ENCODE results near the gene KMT2E. TPM values are rescaled to one million over a fixed set of nuclear protein-coding genes. Genes with fewer than 3 reads are reported as not detected.

Gene KMT2E
- total RNA-seq, 4 donors from 2014 or later: 96.9 to 156 (median 110) TPM

- TF ChIP-seq CTCF (IDR thresholded peaks at IDR 0.05; ENCODE audit: low read depth): no peak
Observed at GRCh38 chr7:104984585-104985258, 29.3 kb upstream of the KMT2E start.

- no peak for TF ChIP-seq CTCF (IDR thresholded peaks at IDR 0.05; ENCODE audit: low read depth)
Observed at GRCh38 chr7:104985259-104985617, 28.8 kb upstream of the KMT2E start.

- no peak for TF ChIP-seq CTCF (IDR thresholded peaks at IDR 0.05; ENCODE audit: low read depth)
Observed at GRCh38 chr7:104986628-104987259, 27.3 kb upstream of the KMT2E start.

- no peak for TF ChIP-seq CTCF (IDR thresholded peaks at IDR 0.05; ENCODE audit: low read depth)
Observed at GRCh38 chr7:104990983-104991382, 23.0 kb upstream of the KMT2E start.

GRCh38 chr7:104992306-104992705 is 21.7 kb upstream of the KMT2E start:
- TF ChIP-seq CTCF (IDR thresholded peaks at IDR 0.05; ENCODE audit: low read depth): no peak

- TF ChIP-seq CTCF (IDR thresholded peaks at IDR 0.05; ENCODE audit: low read depth): no peak
Observed at GRCh38 chr7:104993217-104993862, 20.7 kb upstream of the KMT2E start.

- TF ChIP-seq CTCF (IDR thresholded peaks at IDR 0.05; ENCODE audit: low read depth): no peak
Observed at GRCh38 chr7:104998040-104998752, 15.8 kb upstream of the KMT2E start.
